ENCODE measurements around the gene KIAA0825.
A peak's percentile ranks its signal among the peaks of the same experiment; 100 is the strongest.

KIAA0825 gene

DNA sequence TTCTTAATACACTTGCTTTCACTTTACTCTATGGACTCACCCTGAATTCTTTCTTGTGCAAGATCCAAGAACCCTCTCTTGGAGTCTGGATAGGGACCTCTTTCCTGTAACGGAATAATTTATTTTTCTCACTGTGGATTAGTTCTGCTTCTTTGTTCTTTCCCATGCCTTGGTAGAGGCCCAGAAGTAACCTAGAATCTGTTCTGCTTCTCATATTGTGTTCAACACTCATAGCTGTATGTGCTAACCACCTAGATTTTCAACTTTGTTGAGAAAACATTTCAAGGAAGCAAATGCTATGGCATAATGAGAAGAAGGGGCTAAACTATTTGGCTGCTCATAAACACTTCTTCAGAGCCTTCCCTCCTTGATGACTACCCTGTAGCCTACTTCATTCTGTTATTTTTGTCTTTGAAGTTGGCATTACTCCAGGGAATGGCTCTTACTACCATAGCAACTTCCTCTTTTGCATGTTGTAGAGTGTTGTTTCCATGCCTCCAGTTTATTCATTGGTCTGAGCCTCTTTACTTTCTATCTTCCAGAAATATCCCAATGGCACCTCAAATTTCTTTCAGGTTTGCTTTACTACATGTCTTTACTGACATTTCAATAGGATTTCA is 74.3 kb downstream of the KIAA0825 start:
- H3K36me3 ChIP-seq (ENCODE audit: insufficient read depth, insufficient read length, low read length) = no peaks in the 10 kb centered on the region
- no peaks in the 10 kb centered on the region for H3K4me1 ChIP-seq (ENCODE audit: insufficient read depth, insufficient read length)
- no peak overlapping the region for H3K4me3 ChIP-seq (ENCODE audit: insufficient read length, low read depth)
- H3K27me3 ChIP-seq (ENCODE audit: insufficient read depth, insufficient read length) = no peaks in the 10 kb centered on the region
- no peak overlapping the region for H3K9ac ChIP-seq (ENCODE audit: insufficient read length, low read depth)
- peaks cover 28% of the 10 kb centered on the region for H3K9me3 ChIP-seq (ENCODE audit: insufficient read depth, low read length)
- TF ChIP-seq ZNF274 (IDR thresholded peaks at IDR 0.05; ENCODE audit: low read depth, low read length) (no peak), SUZ12 (IDR thresholded peaks at IDR 0.05; ENCODE audit: extremely low read depth, insufficient read depth, insufficient read length) (no peak), YY1 (IDR thresholded peaks at IDR 0.05; ENCODE audit: insufficient read depth, insufficient read length) (no peak)
- DNase-seq (ENCODE audit: low read depth, low spot score) = no peak

DNA sequence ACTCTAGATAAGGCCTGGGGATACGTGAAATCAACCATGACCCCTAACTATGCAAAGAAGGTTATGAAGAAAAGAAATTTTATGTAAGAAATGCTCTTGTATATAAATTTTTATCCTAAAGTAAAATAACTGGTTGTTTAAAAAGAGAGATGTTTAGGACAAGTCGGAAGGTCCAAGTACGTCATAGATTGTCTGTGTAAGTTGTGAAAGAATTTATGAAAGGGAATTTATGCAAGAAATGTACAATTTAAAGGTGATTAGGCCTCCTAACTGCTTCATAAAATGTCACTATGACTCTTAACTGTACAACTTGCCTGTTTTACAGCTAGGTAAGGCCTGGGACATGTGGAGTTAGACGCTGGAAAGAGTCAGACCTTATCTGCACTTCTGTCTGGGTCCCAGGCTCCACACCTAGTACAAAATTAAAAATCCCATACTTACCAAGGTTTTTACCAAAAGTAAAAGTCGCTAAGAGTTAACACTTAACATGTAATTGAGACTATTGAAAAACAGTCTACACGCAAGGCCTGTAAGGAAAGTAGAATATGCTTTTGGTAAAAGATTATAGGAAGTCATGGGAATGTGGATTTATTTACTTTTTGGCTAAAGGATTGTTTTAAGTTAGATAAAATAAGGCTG is 77.4 kb downstream of the KIAA0825 start:
- H3K9me3 ChIP-seq (ENCODE audit: insufficient read depth, low read length) = peaks cover 28% of the 10 kb centered on the region
- DNase-seq (ENCODE audit: low read depth, low spot score) = no peak

DNA sequence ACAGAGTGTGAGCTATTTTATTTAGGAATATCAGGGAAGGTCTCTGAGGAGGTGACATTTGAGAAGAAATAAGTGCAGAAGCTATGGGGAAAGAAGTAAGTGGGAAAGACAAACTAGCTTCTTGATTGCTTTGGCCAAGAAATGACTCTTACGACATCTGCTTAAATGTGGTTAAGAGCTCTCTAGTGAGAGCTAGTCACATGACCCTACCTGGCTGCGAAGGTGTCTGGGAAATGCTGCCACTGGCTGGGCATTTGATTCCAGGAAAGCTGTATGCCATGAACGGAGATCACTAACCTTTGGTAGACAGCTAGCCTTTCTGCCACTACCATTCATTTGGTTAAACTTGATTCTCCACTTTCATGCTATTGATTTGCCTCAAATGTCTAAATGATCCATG is 80.1 kb downstream of the KIAA0825 start:
- TF ChIP-seq YY1 (IDR thresholded peaks at IDR 0.05; ENCODE audit: insufficient read depth, insufficient read length) (no peak), ZNF274 (IDR thresholded peaks at IDR 0.05; ENCODE audit: low read depth, low read length) (no peak), SUZ12 (IDR thresholded peaks at IDR 0.05; ENCODE audit: extremely low read depth, insufficient read depth, insufficient read length) (no peak)
- H3K9me3 ChIP-seq (ENCODE audit: insufficient read depth, low read length) = peaks cover 28% of the 10 kb centered on the region

More for the DNA sequence above, 77.4 kb downstream of the KIAA0825 start:
- Histone ChIP-seq H3K27me3 (ENCODE audit: insufficient read depth, insufficient read length) (no peaks in the 10 kb centered on the region), H3K4me3 (ENCODE audit: insufficient read length, low read depth) (no peak overlapping the region), H3K4me1 (ENCODE audit: insufficient read depth, insufficient read length) (no peaks in the 10 kb centered on the region), H3K36me3 (ENCODE audit: insufficient read depth, insufficient read length, low read length) (no peaks in the 10 kb centered on the region), H3K9ac (ENCODE audit: insufficient read length, low read depth) (no peak overlapping the region)
- TF ChIP-seq SUZ12 (IDR thresholded peaks at IDR 0.05; ENCODE audit: extremely low read depth, insufficient read depth, insufficient read length) (no peak), YY1 (IDR thresholded peaks at IDR 0.05; ENCODE audit: insufficient read depth, insufficient read length) (no peak), ZNF274 (IDR thresholded peaks at IDR 0.05; ENCODE audit: low read depth, low read length) (no peak)

DNA sequence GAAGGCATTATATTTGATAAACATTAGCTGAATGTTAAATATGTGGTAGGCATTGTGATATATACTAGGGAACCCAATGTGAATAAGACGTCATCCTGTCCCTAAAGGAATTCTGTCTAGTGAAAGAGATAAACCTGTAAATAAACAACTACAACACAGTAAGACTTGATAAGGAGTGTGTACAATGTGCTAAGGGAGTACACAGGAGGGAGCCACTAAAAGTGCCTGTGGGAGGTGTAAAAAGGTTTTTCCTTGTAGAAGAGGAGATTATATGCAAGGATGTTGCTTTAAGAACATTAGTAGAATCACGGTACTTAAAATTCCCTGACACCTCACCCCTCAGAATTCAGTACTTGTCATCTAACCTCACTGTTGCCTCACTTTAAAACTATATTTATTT is 91.7 kb downstream of the KIAA0825 start:
- Histone ChIP-seq H3K4me3 (ENCODE audit: insufficient read length, low read depth) (no peak overlapping the region), H3K36me3 (ENCODE audit: insufficient read depth, insufficient read length, low read length) (no peaks in the 10 kb centered on the region), H3K9ac (ENCODE audit: insufficient read length, low read depth) (no peak overlapping the region), H3K27me3 (ENCODE audit: insufficient read depth, insufficient read length) (no peaks in the 10 kb centered on the region), H3K9me3 (ENCODE audit: insufficient read depth, low read length) (no peaks in the 10 kb centered on the region), H3K4me1 (ENCODE audit: insufficient read depth, insufficient read length) (no peaks in the 10 kb centered on the region)
- TF ChIP-seq SUZ12 (IDR thresholded peaks at IDR 0.05; ENCODE audit: extremely low read depth, insufficient read depth, insufficient read length) (no peak), YY1 (IDR thresholded peaks at IDR 0.05; ENCODE audit: insufficient read depth, insufficient read length) (no peak), ZNF274 (IDR thresholded peaks at IDR 0.05; ENCODE audit: low read depth, low read length) (no peak)
- no peak for DNase-seq (ENCODE audit: low read depth, low spot score)

More for the DNA sequence above, 80.1 kb downstream of the KIAA0825 start:
- Histone ChIP-seq H3K4me3 (ENCODE audit: insufficient read length, low read depth) (no peak overlapping the region), H3K36me3 (ENCODE audit: insufficient read depth, insufficient read length, low read length) (no peaks in the 10 kb centered on the region), H3K9ac (ENCODE audit: insufficient read length, low read depth) (no peak overlapping the region), H3K4me1 (ENCODE audit: insufficient read depth, insufficient read length) (no peaks in the 10 kb centered on the region), H3K27me3 (ENCODE audit: insufficient read depth, insufficient read length) (no peaks in the 10 kb centered on the region)
- no peak for DNase-seq (ENCODE audit: low read depth, low spot score)

DNA sequence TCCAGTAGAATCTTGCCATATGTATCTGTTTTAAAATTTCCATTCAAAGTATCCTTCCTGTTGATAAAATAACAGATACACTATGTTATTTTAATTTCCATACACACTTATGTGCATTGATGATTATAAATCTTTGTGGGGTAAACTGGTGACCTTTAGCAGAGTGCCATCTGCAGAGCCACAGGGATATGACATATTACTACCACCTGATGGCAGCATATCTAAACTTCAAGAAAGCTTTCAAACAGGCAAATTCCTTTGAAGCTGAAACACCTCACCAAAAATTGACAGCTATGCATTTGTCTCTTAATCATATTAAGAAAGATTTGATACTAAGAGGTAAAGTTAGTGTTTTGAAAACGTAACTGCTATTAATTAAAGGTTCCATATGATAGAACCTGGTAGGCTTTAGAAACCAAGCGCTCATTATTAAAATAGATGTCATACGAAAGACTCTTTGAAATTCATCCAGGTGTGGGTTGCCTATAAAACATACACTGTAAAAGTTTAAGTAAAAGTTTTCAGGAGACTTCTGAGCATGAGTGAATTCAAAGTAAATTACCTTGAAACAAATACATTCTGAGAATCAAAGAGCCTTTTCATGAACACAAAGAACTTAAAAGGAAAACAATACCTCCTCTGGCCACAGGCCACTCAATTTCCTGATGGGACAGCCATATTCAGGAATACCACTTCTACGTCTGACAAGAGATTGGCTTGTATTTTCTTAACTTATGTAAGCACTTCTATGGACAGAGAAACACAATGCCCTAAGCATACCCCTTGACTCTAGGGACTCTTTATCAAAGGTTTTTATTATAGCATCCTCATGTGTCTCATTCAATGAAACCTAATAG is 93.3 kb downstream of the KIAA0825 start:
- no peaks in the 10 kb centered on the region for H3K4me1 ChIP-seq (ENCODE audit: insufficient read depth, insufficient read length)
- H3K4me3 ChIP-seq (ENCODE audit: insufficient read length, low read depth) = no peak overlapping the region
- H3K36me3 ChIP-seq (ENCODE audit: insufficient read depth, insufficient read length, low read length) = no peaks in the 10 kb centered on the region
- H3K9me3 ChIP-seq (ENCODE audit: insufficient read depth, low read length) = no peaks in the 10 kb centered on the region
- no peaks in the 10 kb centered on the region for H3K27me3 ChIP-seq (ENCODE audit: insufficient read depth, insufficient read length)
- DNase-seq (ENCODE audit: low read depth, low spot score) = peak; percentile 13
- no peak overlapping the region for H3K9ac ChIP-seq (ENCODE audit: insufficient read length, low read depth)
- TF ChIP-seq YY1 (IDR thresholded peaks at IDR 0.05; ENCODE audit: insufficient read depth, insufficient read length) (no peak), SUZ12 (IDR thresholded peaks at IDR 0.05; ENCODE audit: extremely low read depth, insufficient read depth, insufficient read length) (no peak), ZNF274 (IDR thresholded peaks at IDR 0.05; ENCODE audit: low read depth, low read length) (no peak)

DNA sequence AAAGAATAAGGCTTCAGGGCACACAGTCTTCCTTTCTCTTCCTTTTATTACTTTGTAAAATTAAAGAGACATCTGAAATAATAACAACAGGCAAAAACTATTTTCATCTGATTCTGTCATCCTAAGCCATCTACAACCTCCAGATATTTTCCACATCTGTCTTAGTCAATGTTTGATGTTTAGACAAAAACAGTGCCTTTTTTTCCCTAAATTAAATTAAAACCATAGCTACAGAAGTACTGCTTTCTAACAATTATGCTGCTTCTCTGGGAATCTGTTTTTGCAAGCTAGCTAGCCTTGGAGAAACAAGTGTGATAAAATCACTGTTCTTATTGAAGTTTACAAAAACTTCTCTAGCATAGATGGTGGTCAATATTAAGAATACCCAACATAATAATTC is 95.4 kb downstream of the KIAA0825 start:
- no peaks in the 10 kb centered on the region for H3K9me3 ChIP-seq (ENCODE audit: insufficient read depth, low read length)
- TF ChIP-seq SUZ12 (IDR thresholded peaks at IDR 0.05; ENCODE audit: extremely low read depth, insufficient read depth, insufficient read length) = no peak
- no peak for TF ChIP-seq YY1 (IDR thresholded peaks at IDR 0.05; ENCODE audit: insufficient read depth, insufficient read length)
- no peak for TF ChIP-seq ZNF274 (IDR thresholded peaks at IDR 0.05; ENCODE audit: low read depth, low read length)
- H3K9ac ChIP-seq (ENCODE audit: insufficient read length, low read depth) = no peak overlapping the region
- no peaks in the 10 kb centered on the region for H3K4me1 ChIP-seq (ENCODE audit: insufficient read depth, insufficient read length)
- H3K36me3 ChIP-seq (ENCODE audit: insufficient read depth, insufficient read length, low read length) = no peaks in the 10 kb centered on the region
- no peak for DNase-seq (ENCODE audit: low read depth, low spot score)
- no peak overlapping the region for H3K4me3 ChIP-seq (ENCODE audit: insufficient read length, low read depth)
- no peaks in the 10 kb centered on the region for H3K27me3 ChIP-seq (ENCODE audit: insufficient read depth, insufficient read length)

DNA sequence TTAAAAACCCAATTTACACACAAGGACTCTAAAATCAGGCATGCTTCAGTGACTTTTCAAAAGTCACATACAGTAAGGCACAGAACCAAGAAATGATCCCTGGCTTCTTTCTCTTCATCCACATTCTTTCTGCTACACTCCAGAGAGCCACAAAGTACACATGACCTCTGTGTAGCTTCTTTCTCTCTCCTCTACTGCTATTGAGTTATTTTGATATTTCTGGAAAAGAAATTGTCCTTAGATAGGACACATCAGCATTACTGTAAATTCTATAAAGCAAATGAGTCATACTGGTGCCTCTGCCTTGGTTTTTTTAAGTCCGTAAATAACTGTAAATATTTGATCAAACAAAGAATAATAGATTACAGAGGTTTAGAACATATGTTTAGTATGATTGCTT is 96.3 kb downstream of the KIAA0825 start:
- Histone ChIP-seq H3K9ac (ENCODE audit: insufficient read length, low read depth) (no peak overlapping the region), H3K27me3 (ENCODE audit: insufficient read depth, insufficient read length) (no peaks in the 10 kb centered on the region), H3K4me1 (ENCODE audit: insufficient read depth, insufficient read length) (no peaks in the 10 kb centered on the region), H3K9me3 (ENCODE audit: insufficient read depth, low read length) (no peaks in the 10 kb centered on the region), H3K4me3 (ENCODE audit: insufficient read length, low read depth) (no peak overlapping the region), H3K36me3 (ENCODE audit: insufficient read depth, insufficient read length, low read length) (no peaks in the 10 kb centered on the region)
- TF ChIP-seq ZNF274 (IDR thresholded peaks at IDR 0.05; ENCODE audit: low read depth, low read length) = no peak
- TF ChIP-seq YY1 (IDR thresholded peaks at IDR 0.05; ENCODE audit: insufficient read depth, insufficient read length) = no peak
- TF ChIP-seq SUZ12 (IDR thresholded peaks at IDR 0.05; ENCODE audit: extremely low read depth, insufficient read depth, insufficient read length) = no peak
- no peak for DNase-seq (ENCODE audit: low read depth, low spot score)
